ENCODE results near the gene CACNA2D3. TPM values are rescaled to one million over a fixed set of nuclear protein-coding genes. Genes with fewer than 3 reads are reported as not detected.
A peak's percentile ranks its signal among the peaks of the same experiment; 100 is the strongest.
"Not testable (repeated sequence)": the region's sequence is repeated elsewhere in the genome, so short reads cannot be mapped to it uniquely, and the experiment has no call there.

CACNA2D3 gene
- total RNA-seq, 1 donor from 2014 or later: 0.70 TPM

GRCh38 chr3:55097441-55097840 is 975.1 kb downstream of the CACNA2D3 start:
- no peak overlapping the region for H2AFZ ChIP-seq (ENCODE audit: low read depth, low read length)
- H3K27me3 ChIP-seq (ENCODE audit: insufficient read depth, low read length): no peaks in the 10 kb centered on the region
- Mint-ChIP-seq H3K9me3 (ENCODE audit: unreplicated experiment) (no peaks in the 10 kb centered on the region), H3K27ac (ENCODE audit: unreplicated experiment) (no peak overlapping the region), H3K4me3 (ENCODE audit: unreplicated experiment) (no peak overlapping the region), H3K36me3 (ENCODE audit: low read depth, unreplicated experiment) (no peaks in the 10 kb centered on the region), H3K27me3 (ENCODE audit: low read depth, unreplicated experiment) (no peaks in the 10 kb centered on the region), H3K4me1 (ENCODE audit: low read depth, unreplicated experiment) (peaks cover 8% of the 10 kb centered on the region)
- H3K79me2 ChIP-seq (ENCODE audit: insufficient read depth, low read length): no peaks in the 10 kb centered on the region
- no peak for FAIRE-seq
- H3K27ac ChIP-seq (ENCODE audit: low read depth, low read length): no peak overlapping the region
- no peaks in the 10 kb centered on the region for H4K20me1 ChIP-seq (ENCODE audit: insufficient read depth, low read length)
- no peak overlapping the region for H3K4me3 ChIP-seq (ENCODE audit: insufficient read depth, low read depth, low read length)
- H3K4me2 ChIP-seq (ENCODE audit: low read length): no peak overlapping the region
- no peaks in the 10 kb centered on the region for H3K4me1 ChIP-seq (ENCODE audit: insufficient read depth, low read length)
- no peaks in the 10 kb centered on the region for H3K9me3 ChIP-seq (ENCODE audit: insufficient read depth, low read depth, low read length)
- no peak overlapping the region for H3K9ac ChIP-seq (ENCODE audit: low read length)
- TF ChIP-seq, protein P1, sequence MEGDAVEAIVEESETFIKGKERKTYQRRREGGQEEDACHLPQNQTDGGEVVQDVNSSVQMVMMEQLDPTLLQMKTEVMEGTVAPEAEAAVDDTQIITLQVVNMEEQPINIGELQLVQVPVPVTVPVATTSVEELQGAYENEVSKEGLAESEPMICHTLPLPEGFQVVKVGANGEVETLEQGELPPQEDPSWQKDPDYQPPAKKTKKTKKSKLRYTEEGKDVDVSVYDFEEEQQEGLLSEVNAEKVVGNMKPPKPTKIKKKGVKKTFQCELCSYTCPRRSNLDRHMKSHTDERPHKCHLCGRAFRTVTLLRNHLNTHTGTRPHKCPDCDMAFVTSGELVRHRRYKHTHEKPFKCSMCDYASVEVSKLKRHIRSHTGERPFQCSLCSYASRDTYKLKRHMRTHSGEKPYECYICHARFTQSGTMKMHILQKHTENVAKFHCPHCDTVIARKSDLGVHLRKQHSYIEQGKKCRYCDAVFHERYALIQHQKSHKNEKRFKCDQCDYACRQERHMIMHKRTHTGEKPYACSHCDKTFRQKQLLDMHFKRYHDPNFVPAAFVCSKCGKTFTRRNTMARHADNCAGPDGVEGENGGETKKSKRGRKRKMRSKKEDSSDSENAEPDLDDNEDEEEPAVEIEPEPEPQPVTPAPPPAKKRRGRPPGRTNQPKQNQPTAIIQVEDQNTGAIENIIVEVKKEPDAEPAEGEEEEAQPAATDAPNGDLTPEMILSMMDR (IDR thresholded peaks at IDR 0.05; ENCODE audit: insufficient read depth, low read depth, low read length): no peak
- no peak for TF ChIP-seq EZH2 (IDR thresholded peaks at IDR 0.05; ENCODE audit: insufficient read depth, low read length)
- H3K36me3 ChIP-seq (ENCODE audit: insufficient read depth, low read length): no peaks in the 10 kb centered on the region
- no peak for DNase-seq (ENCODE audit: low read depth)

GRCh38 chr3:55105647-55106046 is 983.3 kb downstream of the CACNA2D3 start:
- no peaks in the 10 kb centered on the region for H4K20me1 ChIP-seq (ENCODE audit: insufficient read depth, low read length)

DNA sequence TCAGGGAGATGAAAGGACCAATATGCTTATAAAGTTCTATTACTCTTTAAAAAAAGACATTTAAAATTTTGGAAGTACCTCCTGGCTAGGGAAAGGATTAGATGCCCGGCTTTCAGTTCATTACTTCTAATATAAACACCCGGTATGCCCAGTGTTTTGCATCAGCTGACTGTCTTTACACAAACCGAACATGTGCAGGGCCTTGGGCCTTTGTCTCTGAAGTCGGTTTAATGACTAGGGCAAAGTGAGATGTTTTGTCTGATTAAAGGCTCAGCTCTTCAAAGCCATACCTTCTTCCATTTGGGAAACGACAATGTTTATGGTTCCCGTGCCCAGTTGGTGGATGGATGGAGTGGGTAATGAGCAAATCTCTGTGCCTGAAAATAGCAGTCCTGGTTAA is 984.8 kb downstream of the CACNA2D3 start:
- DNase-seq (ENCODE audit: low read depth): no peak
- H3K9me3 Mint-ChIP-seq (ENCODE audit: unreplicated experiment): peaks cover 3% of the 10 kb centered on the region
- no peak overlapping the region for H3K27ac Mint-ChIP-seq (ENCODE audit: unreplicated experiment)
- H3K27ac ChIP-seq (ENCODE audit: low read depth, low read length): no peak overlapping the region
- no peak overlapping the region for H3K4me3 Mint-ChIP-seq (ENCODE audit: unreplicated experiment)
- no peak for FAIRE-seq
- no peaks in the 10 kb centered on the region for H3K79me2 ChIP-seq (ENCODE audit: insufficient read depth, low read length)
- no peak overlapping the region for H3K4me2 ChIP-seq (ENCODE audit: low read length)
- no peaks in the 10 kb centered on the region for H3K27me3 Mint-ChIP-seq (ENCODE audit: low read depth, unreplicated experiment)
- no peaks in the 10 kb centered on the region for H3K4me1 ChIP-seq (ENCODE audit: insufficient read depth, low read length)
- no peak overlapping the region for H2AFZ ChIP-seq (ENCODE audit: low read depth, low read length)
- no peaks in the 10 kb centered on the region for H3K36me3 Mint-ChIP-seq (ENCODE audit: low read depth, unreplicated experiment)
- no peak for TF ChIP-seq EZH2 (IDR thresholded peaks at IDR 0.05; ENCODE audit: insufficient read depth, low read length)
- no peak overlapping the region for H3K4me3 ChIP-seq (ENCODE audit: insufficient read depth, low read depth, low read length)
- H3K9me3 ChIP-seq (ENCODE audit: insufficient read depth, low read depth, low read length): no peaks in the 10 kb centered on the region
- H3K27me3 ChIP-seq (ENCODE audit: insufficient read depth, low read length): no peaks in the 10 kb centered on the region
- H3K9ac ChIP-seq (ENCODE audit: low read length): no peak overlapping the region
- H3K36me3 ChIP-seq (ENCODE audit: insufficient read depth, low read length): no peaks in the 10 kb centered on the region
- peaks cover 10% of the 10 kb centered on the region for H3K4me1 Mint-ChIP-seq (ENCODE audit: low read depth, unreplicated experiment)
- no peaks in the 10 kb centered on the region for H4K20me1 ChIP-seq (ENCODE audit: insufficient read depth, low read length)

More at GRCh38 chr3:55105647-55106046, 983.3 kb downstream of the CACNA2D3 start:
- Histone ChIP-seq H3K79me2 (ENCODE audit: insufficient read depth, low read length) (no peaks in the 10 kb centered on the region), H3K27me3 (ENCODE audit: insufficient read depth, low read length) (no peaks in the 10 kb centered on the region), H3K27ac (ENCODE audit: low read depth, low read length) (no peak overlapping the region), H3K36me3 (ENCODE audit: insufficient read depth, low read length) (no peaks in the 10 kb centered on the region), H2AFZ (ENCODE audit: low read depth, low read length) (no peak overlapping the region), H3K9me3 (ENCODE audit: insufficient read depth, low read depth, low read length) (no peaks in the 10 kb centered on the region), H3K4me1 (ENCODE audit: insufficient read depth, low read length) (no peaks in the 10 kb centered on the region), H3K4me3 (ENCODE audit: insufficient read depth, low read depth, low read length) (no peak overlapping the region), H3K4me2 (ENCODE audit: low read length) (no peak overlapping the region), H3K9ac (ENCODE audit: low read length) (no peak overlapping the region)
- no peaks in the 10 kb centered on the region for H3K36me3 Mint-ChIP-seq (ENCODE audit: low read depth, unreplicated experiment)
- TF ChIP-seq EZH2 (IDR thresholded peaks at IDR 0.05; ENCODE audit: insufficient read depth, low read length): no peak
- TF ChIP-seq, protein P1 (IDR thresholded peaks at IDR 0.05; ENCODE audit: insufficient read depth, low read depth, low read length): no peak
- no peak overlapping the region for H3K4me3 Mint-ChIP-seq (ENCODE audit: unreplicated experiment)
- peaks cover 3% of the 10 kb centered on the region for H3K9me3 Mint-ChIP-seq (ENCODE audit: unreplicated experiment)
- no peaks in the 10 kb centered on the region for H3K27me3 Mint-ChIP-seq (ENCODE audit: low read depth, unreplicated experiment)
- peak; percentile 23 for DNase-seq (ENCODE audit: low read depth)
- peaks cover 10% of the 10 kb centered on the region for H3K4me1 Mint-ChIP-seq (ENCODE audit: low read depth, unreplicated experiment)
- no peak overlapping the region for H3K27ac Mint-ChIP-seq (ENCODE audit: unreplicated experiment)
- FAIRE-seq: no peak

- H3K9ac ChIP-seq (ENCODE audit: low read length); H3K27me3 Mint-ChIP-seq (ENCODE audit: low read depth, unreplicated experiment); H3K79me2 ChIP-seq (ENCODE audit: insufficient read depth, low read length); H3K4me3 Mint-ChIP-seq (ENCODE audit: unreplicated experiment); H4K20me1 ChIP-seq (ENCODE audit: insufficient read depth, low read length); FAIRE-seq; DNase-seq (ENCODE audit: low read depth); H3K4me3 ChIP-seq (ENCODE audit: insufficient read depth, low read depth, low read length); H2AFZ ChIP-seq (ENCODE audit: low read depth, low read length); H3K27me3 ChIP-seq (ENCODE audit: insufficient read depth, low read length); H3K27ac ChIP-seq (ENCODE audit: low read depth, low read length); H3K4me1 Mint-ChIP-seq (ENCODE audit: low read depth, unreplicated experiment); H3K9me3 ChIP-seq (ENCODE audit: insufficient read depth, low read depth, low read length); H3K4me1 ChIP-seq (ENCODE audit: insufficient read depth, low read length); H3K36me3 Mint-ChIP-seq (ENCODE audit: low read depth, unreplicated experiment); H3K4me2 ChIP-seq (ENCODE audit: low read length); H3K9me3 Mint-ChIP-seq (ENCODE audit: unreplicated experiment); H3K27ac Mint-ChIP-seq (ENCODE audit: unreplicated experiment); H3K36me3 ChIP-seq (ENCODE audit: insufficient read depth, low read length): not testable (repeated sequence)
These were observed 989.6 kb downstream of the CACNA2D3 start for GRCh38 chr3:55111906-55112305.
